ENCODE measurements around the gene TAMALIN. TPM values are rescaled to one million over a fixed set of nuclear protein-coding genes. Genes with fewer than 3 reads are reported as not detected.

Gene TAMALIN
- total and polyA plus RNA-seq, 2 experiments from 2014 or later, result 0.34 to 3.0 TPM

GRCh38 chr12:52029685-52030084 lies 22.9 kb downstream of the TAMALIN start:
- Mint-ChIP-seq H3K4me1 (peaks cover 31% of the 10 kb centered on the region), H3K9me3 (no peaks in the 10 kb centered on the region), H3K27ac (no peak overlapping the region), H3K4me3 (no peak overlapping the region; the same call in 2 of the 3 replicates), H3K27me3 (ENCODE audit: insufficient read depth, low read depth, poor library complexity) (peaks cover 38% of the 10 kb centered on the region), H3K36me3 (ENCODE audit: low read depth) (no peaks in the 10 kb centered on the region)
- TF ChIP-seq ZNF114 (CRISPR knock-in tag; IDR thresholded peaks at IDR 0.05) (no peak), STAT1 (IDR thresholded peaks at IDR 0.05; ENCODE audit: unreplicated experiment) (no peak), CREB1 (CRISPR knock-in tag; IDR thresholded peaks at IDR 0.05; ENCODE audit: low read depth) (no peak), POLR2AphosphoS5 (IDR thresholded peaks at IDR 0.05; ENCODE audit: low read depth) (no peak), EZH2phosphoT487 (IDR thresholded peaks at IDR 0.05; ENCODE audit: unreplicated experiment) (no peak), ZNF462 (CRISPR knock-in tag; IDR thresholded peaks at IDR 0.05) (no peak), EZH2 (IDR thresholded peaks at IDR 0.05; ENCODE audit: low read depth, unreplicated experiment) (no peak), NANOG (IDR thresholded peaks at IDR 0.05; ENCODE audit: borderline replicate concordance) (no peak), REST (IDR thresholded peaks at IDR 0.05; ENCODE audit: unreplicated experiment) (no peak)
- Histone ChIP-seq H3F3A (replicated peaks; ENCODE audit: low read depth) (peaks cover 1% of the 10 kb centered on the region; the same call in 1 of the 2 replicates), H3K36me3 (ENCODE audit: insufficient read depth) (no peaks in the 10 kb centered on the region), H4K20me1 (replicated peaks; ENCODE audit: insufficient read depth) (no peaks in the 10 kb centered on the region), H3K79me2 (replicated peaks; ENCODE audit: insufficient read depth) (no peaks in the 10 kb centered on the region), H2AFZ (no peak overlapping the region), H3K4me2 (peak overlapping the region; percentile 38; the same call in 1 of the 2 replicates), H3K27me3 (ENCODE audit: insufficient read depth) (peaks cover 19% of the 10 kb centered on the region), H3K27ac (ENCODE audit: low read depth) (no peak overlapping the region), H3K4me3 (no peak overlapping the region), H3K9me2 (ENCODE audit: insufficient read depth) (no peaks in the 10 kb centered on the region), H3K4me1 (ENCODE audit: insufficient read depth) (peaks cover 19% of the 10 kb centered on the region)
- peak; percentile 94 for DNase-seq (ENCODE audit: low spot score)
- ATAC-seq, result peak; percentile 51
